SU-DHL-6 (cell line): ENCODE results near the gene NAV2.

Experiments used
- EZH2phosphoT487 ChIP-seq: fragments of 200-600 bp; sonication (generic), shearing (Covaris generic); conservative IDR thresholded peaks from 2 replicates; pipeline ENCODE4 v1.6.1; 2018; ENCODE audit warnings: mild to moderate bottlenecking, antibody characterized with exemption, low read length, moderate library complexity, mixed read lengths
- TF ChIP-seq, protein P1 (sequence below): fragments of 200-600 bp; sonication (generic); IDR thresholded peaks from one replicate; pipeline ENCODE4 v1.5.1; 2017; ENCODE audit warnings: antibody characterized with exemption, mild to moderate bottlenecking, low read length, moderate library complexity; ENCODE audit not compliant: insufficient read depth, poor library complexity, severe bottlenecking

DNA sequence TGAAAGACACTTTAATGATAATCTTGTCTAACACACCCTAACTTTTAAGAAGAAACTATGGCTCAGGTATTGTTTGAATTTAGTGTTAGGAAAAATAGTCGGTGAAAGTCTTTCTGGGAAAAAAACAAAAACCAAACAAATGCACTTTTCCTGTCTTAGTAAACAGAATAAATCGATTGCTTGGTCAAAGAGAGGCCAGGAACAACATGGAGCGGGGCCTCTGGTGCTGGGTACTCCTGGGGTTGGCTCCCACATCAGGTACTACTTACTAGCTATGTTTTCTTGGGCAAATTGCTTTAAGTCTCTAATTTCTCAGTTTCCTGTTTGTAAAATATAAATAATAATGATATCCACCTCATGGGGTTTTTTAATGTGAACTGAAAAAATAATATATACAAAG, 46.8 kb downstream of the NAV2 start:
- TF ChIP-seq, protein P1, sequence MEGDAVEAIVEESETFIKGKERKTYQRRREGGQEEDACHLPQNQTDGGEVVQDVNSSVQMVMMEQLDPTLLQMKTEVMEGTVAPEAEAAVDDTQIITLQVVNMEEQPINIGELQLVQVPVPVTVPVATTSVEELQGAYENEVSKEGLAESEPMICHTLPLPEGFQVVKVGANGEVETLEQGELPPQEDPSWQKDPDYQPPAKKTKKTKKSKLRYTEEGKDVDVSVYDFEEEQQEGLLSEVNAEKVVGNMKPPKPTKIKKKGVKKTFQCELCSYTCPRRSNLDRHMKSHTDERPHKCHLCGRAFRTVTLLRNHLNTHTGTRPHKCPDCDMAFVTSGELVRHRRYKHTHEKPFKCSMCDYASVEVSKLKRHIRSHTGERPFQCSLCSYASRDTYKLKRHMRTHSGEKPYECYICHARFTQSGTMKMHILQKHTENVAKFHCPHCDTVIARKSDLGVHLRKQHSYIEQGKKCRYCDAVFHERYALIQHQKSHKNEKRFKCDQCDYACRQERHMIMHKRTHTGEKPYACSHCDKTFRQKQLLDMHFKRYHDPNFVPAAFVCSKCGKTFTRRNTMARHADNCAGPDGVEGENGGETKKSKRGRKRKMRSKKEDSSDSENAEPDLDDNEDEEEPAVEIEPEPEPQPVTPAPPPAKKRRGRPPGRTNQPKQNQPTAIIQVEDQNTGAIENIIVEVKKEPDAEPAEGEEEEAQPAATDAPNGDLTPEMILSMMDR, result no peak
- no peak for TF ChIP-seq EZH2phosphoT487
